Loucy (cell line): ENCODE measurements around the gene NUP107.

Experiments used
- EZH2phosphoT487 ChIP-seq: fragments of 200-600 bp; IDR thresholded peaks from 2 replicates; pipeline ENCODE4 v1.6.1; 2018; ENCODE audit warnings: antibody characterized with exemption, mild to moderate bottlenecking, moderate library complexity, borderline replicate concordance
- TF ChIP-seq, protein P1 (sequence below): fragments of 200-600 bp; sonication (generic); conservative IDR thresholded peaks from 2 replicates; pipeline ENCODE4 v1.5.1; 2014; ENCODE audit warnings: mild to moderate bottlenecking, antibody characterized with exemption, low read length

DNA sequence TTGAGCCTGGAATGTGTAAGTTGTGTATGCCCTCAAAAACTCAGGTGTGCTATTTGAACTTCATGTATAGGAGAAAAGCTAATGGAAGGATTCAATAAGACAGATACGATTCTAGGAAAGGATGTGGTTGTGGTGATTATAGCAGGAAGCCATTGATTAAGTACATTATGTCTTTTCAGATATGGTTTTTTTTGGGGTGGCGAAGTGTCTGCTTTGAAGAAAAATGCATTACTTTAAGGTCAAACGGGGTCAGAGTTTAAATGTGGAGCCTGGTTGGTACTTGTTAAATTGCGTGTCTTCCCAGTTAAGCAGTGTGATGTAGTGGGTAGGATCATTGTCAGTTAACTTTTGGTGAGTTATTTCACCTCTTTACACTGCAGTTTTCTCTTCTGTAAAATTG lies 13.0 kb upstream of the NUP107 start:
- TF ChIP-seq, protein P1, sequence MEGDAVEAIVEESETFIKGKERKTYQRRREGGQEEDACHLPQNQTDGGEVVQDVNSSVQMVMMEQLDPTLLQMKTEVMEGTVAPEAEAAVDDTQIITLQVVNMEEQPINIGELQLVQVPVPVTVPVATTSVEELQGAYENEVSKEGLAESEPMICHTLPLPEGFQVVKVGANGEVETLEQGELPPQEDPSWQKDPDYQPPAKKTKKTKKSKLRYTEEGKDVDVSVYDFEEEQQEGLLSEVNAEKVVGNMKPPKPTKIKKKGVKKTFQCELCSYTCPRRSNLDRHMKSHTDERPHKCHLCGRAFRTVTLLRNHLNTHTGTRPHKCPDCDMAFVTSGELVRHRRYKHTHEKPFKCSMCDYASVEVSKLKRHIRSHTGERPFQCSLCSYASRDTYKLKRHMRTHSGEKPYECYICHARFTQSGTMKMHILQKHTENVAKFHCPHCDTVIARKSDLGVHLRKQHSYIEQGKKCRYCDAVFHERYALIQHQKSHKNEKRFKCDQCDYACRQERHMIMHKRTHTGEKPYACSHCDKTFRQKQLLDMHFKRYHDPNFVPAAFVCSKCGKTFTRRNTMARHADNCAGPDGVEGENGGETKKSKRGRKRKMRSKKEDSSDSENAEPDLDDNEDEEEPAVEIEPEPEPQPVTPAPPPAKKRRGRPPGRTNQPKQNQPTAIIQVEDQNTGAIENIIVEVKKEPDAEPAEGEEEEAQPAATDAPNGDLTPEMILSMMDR = no peak
- TF ChIP-seq EZH2phosphoT487 = no peak
